Fibroblast of skin of abdomen (primary cell): ENCODE results near the gene KATNA1.

Experiments
- DNase-seq: peaks from one replicate; pipeline ENCODE4 v3.0.0-alpha.2; 2013

KATNA1 gene

DNA sequence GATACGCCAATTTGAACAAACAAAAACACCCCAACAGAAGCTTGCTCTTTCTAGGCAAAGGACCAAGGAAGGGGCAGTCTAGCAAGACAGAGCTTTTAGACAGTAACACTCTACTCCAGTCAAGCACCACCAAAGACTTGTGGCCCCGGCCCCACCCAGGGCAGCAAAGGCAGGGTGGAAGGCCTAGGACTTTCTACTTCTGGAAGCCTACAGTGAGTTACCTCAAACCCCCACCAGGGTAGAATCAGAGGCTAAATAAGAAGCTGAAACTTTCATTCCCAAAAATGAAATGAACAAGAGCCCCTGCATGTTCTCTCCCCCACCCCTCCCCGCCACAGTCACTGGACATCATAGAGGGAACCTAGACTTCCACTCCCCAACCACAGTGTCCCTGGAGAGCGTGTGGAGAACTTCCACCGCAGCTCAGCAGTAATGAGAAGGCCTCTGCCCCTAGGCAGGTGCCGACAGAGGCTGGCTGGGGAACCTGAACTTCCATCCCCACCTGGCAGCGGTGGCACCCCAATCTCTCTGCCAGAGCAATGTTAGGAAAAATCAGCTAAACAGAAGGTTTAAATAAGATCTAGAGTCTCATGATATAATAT lies 40.0 kb downstream of the KATNA1 start:
- no peak for DNase-seq

DNA sequence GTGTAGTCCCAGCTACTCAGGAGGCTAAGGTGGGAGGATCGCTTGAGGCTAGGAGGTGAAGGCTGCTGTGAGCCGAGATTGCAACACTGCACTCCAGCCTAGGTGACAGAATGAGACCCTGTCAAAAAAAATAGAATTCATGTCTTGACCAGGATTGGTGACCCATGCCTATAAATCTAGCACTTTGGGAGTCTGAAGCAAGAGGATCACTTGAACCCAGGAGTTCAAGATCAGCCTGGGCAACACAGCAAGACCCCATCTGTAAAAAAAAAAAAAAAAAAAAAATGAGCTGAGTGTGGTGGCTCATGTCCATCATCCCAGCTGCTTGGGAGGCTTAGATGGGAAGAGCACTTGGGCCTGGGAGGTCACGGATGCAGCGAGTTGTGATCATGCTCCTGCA lies 48.0 kb downstream of the KATNA1 start:
- DNase-seq, result no peak

DNA sequence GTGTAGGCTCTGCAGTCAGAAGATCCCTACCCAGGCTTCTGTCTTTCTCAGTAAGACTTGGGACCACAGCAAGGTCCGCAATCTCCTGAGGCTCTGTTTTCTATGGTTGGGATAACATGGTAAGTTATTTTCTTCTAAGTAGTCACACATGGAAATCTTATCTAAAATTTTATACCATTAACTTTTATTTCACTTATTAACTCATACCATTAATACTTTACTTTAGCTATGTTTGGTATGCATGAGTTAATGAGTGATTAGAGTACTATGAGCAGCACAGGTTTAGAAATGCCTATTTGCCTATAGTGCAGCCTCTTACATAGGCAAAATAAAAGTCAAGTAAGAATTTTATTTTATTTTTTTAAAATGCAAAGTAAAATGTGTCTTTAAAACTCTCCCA lies 55.1 kb downstream of the KATNA1 start:
- DNase-seq, result no peak

DNA sequence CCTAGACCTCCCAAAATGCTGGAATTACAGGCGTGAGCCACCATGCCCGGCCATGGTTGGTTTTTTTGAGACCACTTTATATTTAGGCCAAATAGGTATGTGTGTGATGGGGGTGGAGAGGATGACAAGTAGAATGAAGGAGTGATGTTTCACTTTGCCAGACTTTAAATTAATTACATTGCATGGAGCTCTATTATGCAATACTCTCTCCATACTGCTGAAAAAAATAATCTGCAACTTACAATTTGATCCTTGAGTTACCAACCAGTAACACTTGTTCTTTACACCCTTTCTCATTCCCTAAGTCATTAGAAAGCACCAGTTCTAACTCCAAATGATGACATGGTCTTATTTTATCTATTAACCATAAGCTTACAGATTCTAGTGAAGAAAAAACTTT lies 55.5 kb downstream of the KATNA1 start:
- DNase-seq, result no peak

DNA sequence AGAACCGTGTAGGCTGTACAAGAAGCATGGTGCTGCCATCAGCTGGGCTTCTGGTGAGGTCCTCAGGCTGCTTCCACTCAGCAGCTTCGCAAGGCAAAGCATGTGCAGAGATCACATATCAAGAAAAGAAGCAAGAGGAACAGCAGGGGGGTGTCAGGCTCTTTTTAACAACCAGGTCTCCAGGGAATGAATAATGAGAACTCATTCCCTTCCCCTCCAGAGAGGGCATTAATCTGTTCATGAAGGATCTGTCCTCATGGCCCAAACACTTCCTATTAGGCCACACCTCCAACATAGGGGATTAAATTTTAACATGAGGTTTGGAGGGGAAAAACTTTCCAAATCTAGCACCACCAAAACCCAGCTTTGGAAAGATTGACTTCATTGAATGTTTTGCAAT lies 62.4 kb downstream of the KATNA1 start:
- DNase-seq, result no peak

DNA sequence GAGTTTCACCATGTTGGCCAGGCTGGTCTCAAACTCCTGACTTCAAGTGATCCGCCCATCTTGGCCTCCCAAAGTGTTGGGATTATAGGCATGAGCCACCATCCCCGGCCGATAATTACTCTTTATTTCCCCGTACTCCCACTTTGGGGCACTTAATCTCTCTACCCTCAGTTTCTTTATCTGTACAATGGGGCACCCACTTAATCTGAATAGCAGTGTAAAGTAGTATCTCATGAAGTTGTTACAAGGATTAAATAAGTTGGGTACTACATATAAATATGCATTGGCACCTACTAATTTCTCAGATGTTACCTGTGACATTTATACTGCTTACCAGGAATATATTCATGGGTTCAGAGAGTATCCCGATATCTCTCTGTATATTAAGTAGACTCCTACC lies 67.2 kb downstream of the KATNA1 start:
- no peak for DNase-seq

DNA sequence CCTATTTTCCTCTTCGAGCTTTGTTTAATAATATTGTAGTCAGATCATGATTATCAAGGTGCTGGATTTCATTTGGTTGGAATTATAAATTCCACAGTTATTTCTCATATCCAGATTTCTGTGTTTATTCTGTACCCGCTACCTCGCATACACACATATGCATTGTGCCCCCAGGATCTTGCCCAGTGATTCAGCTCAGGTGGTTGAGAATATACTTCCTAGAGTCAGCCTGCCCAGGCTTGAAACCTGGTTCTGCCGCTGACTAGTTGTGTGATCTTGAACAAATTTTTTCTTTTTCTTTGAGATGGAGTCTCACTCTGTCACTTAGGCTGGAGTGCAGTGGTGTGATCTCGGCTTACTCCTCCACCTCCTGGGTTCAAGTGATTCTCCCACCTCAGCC lies 67.6 kb downstream of the KATNA1 start:
- no peak for DNase-seq

DNA sequence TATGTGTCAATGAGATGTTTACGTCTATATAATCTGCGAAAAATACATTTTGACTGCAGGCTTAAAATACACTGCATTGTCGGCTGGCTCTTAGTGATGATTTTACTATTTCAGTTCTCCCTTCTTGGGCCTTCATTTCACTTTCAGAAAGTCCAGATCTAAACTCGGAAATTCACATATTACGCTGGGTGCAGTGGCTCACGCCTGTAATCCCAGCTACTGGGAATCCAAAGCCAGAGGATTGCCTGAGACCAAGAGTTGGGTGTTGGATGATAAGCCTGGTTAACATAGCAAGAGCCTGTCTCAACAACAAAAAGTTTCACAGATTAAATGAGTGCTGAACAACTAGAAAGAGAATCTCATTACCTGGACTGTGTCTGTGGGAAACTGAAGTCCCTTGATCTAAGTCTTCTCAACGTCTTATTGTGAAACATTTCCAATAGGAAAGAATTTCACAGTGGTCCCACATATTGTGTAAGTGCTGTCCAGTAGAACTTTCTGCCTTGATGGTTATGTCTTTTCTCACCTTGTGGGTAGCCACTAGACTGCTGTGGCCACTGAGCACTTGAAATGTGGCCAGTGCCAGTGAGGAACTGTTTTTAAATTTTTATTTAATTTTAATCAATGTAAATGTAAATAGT lies 80.4 kb downstream of the KATNA1 start:
- no peak for DNase-seq

DNA sequence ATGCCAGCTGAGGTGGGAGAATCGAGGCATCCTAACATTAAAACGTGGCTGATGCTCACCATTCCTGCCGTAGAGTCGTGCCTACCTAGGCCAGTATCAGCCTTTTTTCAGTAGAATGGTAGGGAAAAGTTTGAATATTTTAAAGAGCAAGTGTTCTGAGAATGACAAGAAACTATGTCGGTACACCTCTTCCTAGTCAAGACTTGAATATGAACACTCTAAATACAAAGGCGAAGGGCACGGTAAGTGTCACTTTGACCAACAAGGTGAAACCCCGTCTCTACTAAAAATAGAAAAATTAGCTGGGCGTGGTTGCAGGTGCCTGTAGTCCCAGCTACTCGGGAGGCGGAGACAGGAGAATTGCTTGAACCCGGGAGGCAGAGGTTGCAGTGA lies 81.3 kb downstream of the KATNA1 start:
- no peak for DNase-seq

DNA sequence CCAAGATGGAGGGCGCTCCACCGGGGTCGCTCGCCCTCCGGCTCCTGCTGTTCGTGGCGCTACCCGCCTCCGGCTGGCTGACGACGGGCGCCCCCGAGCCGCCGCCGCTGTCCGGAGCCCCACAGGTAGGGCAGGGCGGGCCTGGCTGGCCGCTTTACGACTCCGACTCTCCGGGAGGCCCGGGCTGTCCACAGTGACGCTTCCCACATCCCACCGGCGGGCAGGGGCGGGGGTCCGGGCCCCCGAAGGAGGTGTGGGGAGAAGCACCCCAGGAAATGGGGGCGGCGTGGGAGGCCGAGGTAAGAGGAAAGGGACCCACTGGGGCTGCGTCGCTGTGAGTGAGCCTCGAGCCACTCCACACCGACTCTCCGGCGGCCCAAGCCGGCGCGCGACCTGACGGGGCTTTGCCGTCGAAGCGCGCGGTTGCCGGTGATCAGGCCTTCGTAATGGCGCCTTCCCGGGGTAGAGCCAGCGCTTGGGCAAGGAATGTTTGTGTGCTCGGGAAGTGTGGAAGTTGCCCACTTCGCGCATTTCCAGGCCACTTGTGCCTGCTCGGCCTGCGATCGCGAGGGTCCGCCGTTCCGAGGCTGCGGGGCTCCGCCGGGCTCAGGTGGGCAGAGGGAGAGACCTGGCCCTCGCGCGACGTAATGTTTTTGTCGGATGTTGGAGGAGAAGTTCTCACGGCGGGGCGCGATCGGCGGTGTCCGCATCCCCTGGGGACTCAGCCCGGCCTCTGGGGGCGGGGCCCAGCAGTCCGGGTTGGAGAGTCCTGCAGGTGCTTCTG lies 81.9 kb downstream of the KATNA1 start:
- DNase-seq, result peak; percentile 18

DNA sequence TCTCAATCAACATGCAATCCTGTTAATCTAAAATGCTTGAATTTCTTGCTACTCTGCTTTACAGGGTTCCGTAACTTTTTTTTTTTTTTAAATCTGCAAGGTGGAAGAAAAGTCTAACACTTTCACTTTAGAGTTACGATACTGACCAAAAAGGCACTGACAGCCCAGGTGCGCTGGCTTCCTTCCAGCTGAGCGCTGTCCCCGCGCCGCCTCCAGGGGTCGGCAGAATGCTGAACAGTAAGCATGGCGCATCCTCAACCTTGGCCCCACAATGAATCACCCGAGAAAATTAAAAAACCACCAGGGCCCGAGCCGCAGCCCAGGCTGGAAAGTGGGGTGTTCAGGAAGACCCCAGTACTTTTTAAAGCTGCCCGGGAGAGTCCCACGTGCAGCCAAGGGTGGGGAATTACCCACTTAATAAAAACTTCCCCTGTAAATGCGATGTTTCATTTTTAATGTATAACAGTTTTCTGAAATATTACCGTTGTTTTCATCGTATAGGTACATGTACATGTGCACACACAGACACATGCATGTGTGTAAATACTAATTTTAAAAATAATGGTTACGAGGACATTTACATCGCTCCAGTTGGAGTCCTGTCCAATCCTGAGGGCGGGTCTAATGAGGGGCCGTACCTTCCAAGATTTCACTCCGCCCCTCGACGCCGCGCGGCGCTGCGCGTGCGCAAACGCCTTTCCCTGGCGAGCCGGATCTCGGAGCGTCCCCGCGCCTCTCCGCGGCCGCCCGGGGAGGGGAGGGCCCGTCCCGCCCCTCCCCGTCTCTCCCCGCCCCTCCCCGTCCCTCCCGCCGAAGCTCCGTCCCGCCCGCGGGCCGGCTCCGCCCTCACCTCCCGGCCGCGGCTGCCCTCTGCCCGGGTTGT lies 82.7 kb downstream of the KATNA1 start, which contains the start of gene GINM1:
GINM1 (plus strand) TSS at position 849 of the 883 bp plus-strand sequence. CDS start 40 bp downstream, outside the sequence.
- DNase-seq, result peak; percentile 94

DNA sequence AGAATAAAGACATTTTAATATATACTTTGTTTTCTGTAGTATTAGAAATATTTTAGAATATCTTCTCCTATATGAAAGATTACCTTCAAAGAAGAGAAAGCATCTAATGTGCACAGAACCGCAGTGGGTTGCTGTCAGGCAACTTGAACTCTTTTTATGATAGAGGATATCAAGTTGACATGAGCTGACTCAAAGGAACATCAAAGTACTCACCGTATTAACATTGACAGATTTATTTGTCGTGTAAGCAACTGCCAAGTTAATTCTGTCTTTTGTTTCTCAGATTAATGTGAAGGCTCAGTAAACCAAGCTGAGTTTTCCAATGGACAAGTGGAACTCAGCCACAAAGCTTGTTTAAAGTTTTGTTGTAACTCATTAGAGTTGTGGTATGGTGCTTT lies 84.6 kb downstream of the KATNA1 start:
- DNase-seq, result peak; percentile 4

DNA sequence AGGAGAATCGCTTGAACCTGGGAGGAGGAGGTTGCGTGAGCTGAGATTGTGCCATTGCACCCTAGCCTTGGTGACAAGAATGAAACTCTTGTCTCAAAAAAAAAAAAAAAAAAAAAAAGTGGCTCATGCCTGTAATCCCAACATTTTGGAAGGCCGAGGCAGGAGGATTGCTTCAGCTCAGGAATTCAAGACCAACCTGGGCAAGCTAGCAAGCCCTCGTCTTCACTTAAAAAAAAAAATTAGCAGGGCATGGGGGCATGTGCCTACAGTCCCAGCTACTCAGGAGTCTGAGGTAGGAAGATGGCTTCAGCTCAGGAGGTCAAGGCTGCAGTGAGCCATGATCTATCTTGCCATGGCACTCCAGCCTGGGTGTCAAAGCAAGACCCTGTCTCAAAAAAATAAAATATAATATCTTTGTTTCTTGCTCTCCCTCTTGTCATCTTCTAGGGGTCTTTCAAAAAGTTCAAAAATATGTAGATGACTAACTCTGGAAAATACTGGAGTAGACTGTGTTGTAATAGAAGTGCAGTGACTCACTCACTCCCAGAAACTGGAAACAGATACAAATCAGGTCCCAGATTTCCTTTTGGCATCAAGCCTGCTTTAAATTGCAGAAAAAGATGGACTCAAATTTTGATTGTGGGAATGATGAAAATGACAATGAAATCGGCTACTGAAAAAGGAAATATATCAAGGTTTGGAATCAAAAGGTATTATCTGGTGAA lies 85.1 kb downstream of the KATNA1 start:
- peak; percentile 89 for DNase-seq

DNA sequence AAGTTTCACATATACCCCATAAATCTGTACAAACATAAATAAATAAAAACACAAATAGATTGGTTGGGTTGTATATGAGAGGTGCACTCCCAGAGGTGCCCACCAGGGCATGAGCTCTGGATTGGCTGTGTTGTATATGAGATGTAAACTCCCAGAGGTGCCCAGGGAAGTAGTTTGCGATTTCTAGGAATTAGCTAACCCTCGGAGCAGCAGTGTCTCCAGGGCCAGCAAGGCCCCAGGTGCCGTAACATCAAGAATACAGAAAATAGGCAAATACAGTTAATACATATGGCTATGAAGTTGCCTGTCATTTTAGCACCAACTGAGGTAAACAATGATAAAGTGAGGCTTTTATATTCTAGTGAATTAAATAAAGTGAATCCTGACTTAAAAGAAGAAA lies 87.8 kb downstream of the KATNA1 start:
- DNase-seq, result no peak

DNA sequence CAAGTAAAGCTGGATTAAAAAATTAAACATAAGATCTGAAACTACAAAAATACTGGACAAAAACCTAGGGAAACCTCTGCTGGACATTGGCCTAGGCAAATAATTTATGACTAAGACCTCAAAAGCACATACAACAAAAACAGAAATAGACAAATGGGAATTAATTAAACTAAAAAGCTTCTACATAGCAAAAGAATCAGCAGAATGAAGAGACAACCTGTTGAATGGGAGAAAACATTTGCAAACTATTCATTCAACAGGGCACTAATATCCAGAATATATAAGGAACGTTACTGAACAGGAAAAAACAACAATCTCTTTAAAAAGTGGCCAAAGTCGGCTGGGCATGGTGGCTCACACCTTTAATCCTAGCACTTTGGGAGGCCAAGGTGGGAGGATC lies 89.1 kb downstream of the KATNA1 start:
- DNase-seq, result no peak

DNA sequence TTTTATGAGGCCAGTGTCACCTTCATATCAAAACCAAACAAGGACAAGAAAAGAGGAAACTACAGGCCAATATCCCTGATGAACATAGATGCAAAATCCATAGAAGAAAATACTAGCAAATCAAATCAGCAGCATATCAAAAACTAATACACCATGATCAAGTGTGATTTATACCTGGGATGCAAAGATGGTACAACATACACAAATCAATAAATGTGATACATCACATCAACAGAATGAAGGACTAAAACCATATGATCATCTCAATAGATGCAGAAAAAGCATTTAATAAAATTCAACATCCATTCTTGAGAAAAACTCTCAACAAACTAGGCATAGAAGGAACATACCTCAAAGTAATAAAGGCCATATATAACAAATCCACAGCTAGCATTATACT lies 90.5 kb downstream of the KATNA1 start:
- no peak for DNase-seq

DNA sequence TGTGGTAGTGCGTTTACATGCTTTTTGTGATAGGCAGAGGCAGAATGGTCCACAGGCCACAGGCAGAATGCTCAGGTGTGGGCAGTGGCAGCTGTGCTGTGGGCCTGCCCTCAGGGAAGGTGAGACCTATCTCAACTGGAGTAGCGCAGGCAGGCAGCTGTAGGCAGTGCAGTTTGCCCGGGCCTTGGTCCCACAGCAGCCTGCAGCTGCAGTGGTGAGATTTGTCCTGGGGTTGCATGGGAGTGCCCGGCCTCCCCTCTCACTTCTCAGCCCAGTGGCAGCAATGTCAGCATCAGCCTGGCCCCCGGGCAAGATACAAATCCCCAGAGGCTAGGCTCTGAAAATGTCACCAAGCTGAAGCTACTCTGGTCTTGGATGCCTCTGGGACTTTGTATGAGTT lies 96.6 kb downstream of the KATNA1 start:
- DNase-seq, result no peak

DNA sequence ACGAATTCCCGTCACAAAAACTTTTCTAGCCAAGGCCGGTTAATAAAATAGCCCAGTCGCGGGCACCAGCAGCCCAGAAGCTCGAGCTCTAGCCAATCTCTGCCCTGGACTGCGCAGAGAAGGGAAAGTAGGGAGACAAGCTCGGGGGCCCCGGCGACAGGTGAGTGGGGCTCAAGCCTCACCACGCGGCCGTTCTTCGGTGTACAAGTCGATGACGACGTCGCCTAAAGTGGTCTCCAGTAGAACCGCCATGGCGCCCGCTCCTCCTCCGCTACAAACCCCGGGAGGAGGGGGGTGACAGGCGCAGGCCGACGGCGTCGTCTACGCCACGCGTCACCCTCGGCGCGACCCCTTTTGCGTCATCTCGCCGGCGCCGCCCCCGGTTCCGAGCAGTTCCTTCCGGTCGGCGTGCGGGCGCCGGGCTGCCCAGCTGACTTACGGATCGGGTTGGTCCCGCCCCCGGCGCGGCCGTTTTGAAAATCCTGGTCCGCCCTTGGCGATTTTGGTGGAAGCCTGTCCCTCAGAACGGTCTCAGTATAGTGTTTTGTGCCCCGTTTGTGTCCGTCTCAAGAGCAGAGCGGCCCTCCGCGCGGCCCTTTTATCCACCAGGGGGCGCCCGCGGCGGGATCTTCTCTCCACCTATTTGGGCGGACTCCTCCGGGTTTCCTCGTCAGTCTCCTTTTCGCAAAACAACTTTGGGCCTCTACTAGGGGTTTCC lies 102.6 kb downstream of the KATNA1 start, which contains the start of gene PPIL4:
PPIL4 (minus strand) TSS at position 290 of the 718 bp plus-strand sequence; CDS start at position 252, 38 bp downstream.
- peak; percentile 96 for DNase-seq

DNA sequence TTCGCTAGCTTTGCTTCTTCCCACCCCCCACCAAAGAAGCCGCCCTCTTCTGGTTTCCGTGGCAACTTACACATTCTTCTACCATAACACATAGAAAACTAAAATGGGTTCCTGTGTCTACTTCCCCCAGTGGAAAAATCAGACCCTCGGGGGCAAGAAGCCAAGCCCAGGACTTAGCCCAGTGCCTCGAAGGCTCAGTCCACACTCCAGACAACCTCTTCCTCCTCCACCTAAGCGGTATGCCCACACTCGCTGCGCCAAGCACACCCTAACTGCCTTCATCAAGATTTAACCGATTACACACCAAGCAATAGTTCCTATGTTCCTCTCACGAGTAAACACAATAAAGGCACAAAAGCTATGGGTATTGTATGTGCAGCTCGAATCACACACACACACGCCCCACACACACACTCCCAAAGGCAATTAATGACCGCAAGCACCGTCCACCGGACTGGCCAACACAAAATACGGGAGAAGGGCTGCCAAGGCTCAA lies 103.2 kb downstream of the KATNA1 start:
- peak; percentile 69 for DNase-seq
